Measurements from ENCODE around the gene UACA.

DNA sequence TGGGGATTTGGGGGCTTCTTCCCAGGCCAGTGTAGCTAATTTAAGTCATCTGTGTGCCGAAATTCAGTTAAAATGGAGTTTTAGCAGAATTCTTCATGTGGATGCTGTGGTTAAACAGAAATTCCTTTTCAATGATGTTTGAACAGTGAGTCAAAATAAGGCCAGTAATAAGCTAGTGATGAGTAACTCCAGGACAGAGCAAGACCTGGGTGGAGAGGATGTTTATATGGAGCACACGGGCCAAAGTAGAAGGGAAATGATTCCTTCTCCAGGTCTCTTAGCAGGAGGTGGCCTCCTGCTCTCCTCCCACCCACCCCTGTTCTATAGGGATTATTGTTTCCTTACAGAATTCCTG is 31.9 kb upstream of the UACA start:
- TF ChIP-seq TAF1 (IDR thresholded peaks at IDR 0.05; ENCODE audit: control insufficient read depth, extremely low read depth, insufficient read depth, low read length, severe bottlenecking) = no peak
- no peak for TF ChIP-seq MAFK (IDR thresholded peaks at IDR 0.05; ENCODE audit: low read length)
- TF ChIP-seq ADNP (tag; IDR thresholded peaks at IDR 0.05) = no peak
- no peak for TF ChIP-seq ZZZ3 (IDR thresholded peaks at IDR 0.05)

Measured in K562 (cell line).